Measurements from ENCODE around the gene PALB2.

- TF ChIP-seq CTCF (IDR thresholded peaks at IDR 0.05) (no peak), ZFX (IDR thresholded peaks at IDR 0.05; ENCODE audit: borderline replicate concordance) (no peak)
Measured at GRCh38 chr16:23683487-23683886, 42.4 kb upstream of the PALB2 start.
